H1 (cell line): Measurements from ENCODE around the gene PTGIS. TPM values are rescaled to one million over a fixed set of nuclear protein-coding genes. Genes with fewer than 3 reads are reported as not detected.

Experiments
- ATF2 ChIP-seq: IDR thresholded peaks from 2 replicates; pipeline ENCODE4 v1.6.1; 2012; ENCODE audit warnings: low read length, inconsistent platforms
- SP2 ChIP-seq: IDR thresholded peaks from 2 replicates; pipeline ENCODE4 v1.6.1; 2012; ENCODE audit warnings: mild to moderate bottlenecking, low read length, inconsistent platforms
- polyA plus RNA-seq, 7 experiments: library from polyadenylated mRNA; depleted of rRNA in 3 of 7; stranded (reverse) in 5 of 7; unstranded in 2 of 7; fragments of >200 nt in 5 of 7; fragments of 200-250 nt in 2 of 7; gene quantifications; 1 replicate in 5 of 7; 2 replicates in 1 of 7; 4 replicates in 1 of 7; pipeline versions ENCODE4 v1.2.1 to v1.2.3, GENCODE V29; 2011 to 2013; ENCODE audit warnings: missing spikeins in 2 of 7, mixed read lengths in 2 of 7
- total RNA-seq: library from RNA; stranded (reverse); fragmentation: NEBNext Ultra II Directional; extraction: Animal tissue kit (Norgen Biotek cat#: 25700); gene quantifications from 2 replicates; pipeline ENCODE4 v1.2.1, GENCODE V29; 2021

PTGIS gene
- total and polyA plus RNA-seq, 2 of the 8 experiments (the other 6 are each of a cell fraction or from before 2014, with no cell fraction given), result 29.9 to 35.5 TPM

GRCh38 chr20:49601153-49601924 lies 33.4 kb upstream of the PTGIS start (continued):
- TF ChIP-seq ATF2, result no peak
- TF ChIP-seq SP2, result no peak
